GM19238 (cell line): ENCODE data around the gene EEPD1.

Source experiments
- DNase-seq: peaks from one replicate; pipeline ENCODE4 v3.0.0; 2011; ENCODE audit warnings: low spot score; ENCODE audit not compliant: insufficient read length

Gene EEPD1

GRCh38 chr7:36279200-36279925, 126.3 kb downstream of the EEPD1 start:
- DNase-seq, result no peak

- no peak for DNase-seq
These were observed 126.9 kb downstream of the EEPD1 start for GRCh38 chr7:36279926-36280315.

- DNase-seq, result no peak
These were observed 128.1 kb downstream of the EEPD1 start for GRCh38 chr7:36280840-36281812.

- DNase-seq, result no peak
These were observed 129.1 kb downstream of the EEPD1 start for GRCh38 chr7:36281945-36282717.

- DNase-seq, result no peak
These were observed 130.1 kb downstream of the EEPD1 start for GRCh38 chr7:36283181-36283580.

- DNase-seq, result no peak
These were observed 130.7 kb downstream of the EEPD1 start for GRCh38 chr7:36283711-36284130.

GRCh38 chr7:36284456-36285090, 131.5 kb downstream of the EEPD1 start:
- no peak for DNase-seq

GRCh38 chr7:36285276-36285675, 132.2 kb downstream of the EEPD1 start:
- DNase-seq, result no peak

GRCh38 chr7:36286226-36286625, 133.2 kb downstream of the EEPD1 start:
- no peak for DNase-seq

GRCh38 chr7:36286688-36287087, 133.6 kb downstream of the EEPD1 start:
- no peak for DNase-seq

- DNase-seq, result no peak
These were observed 134.6 kb downstream of the EEPD1 start for GRCh38 chr7:36287371-36288241.

GRCh38 chr7:36288501-36288900, 135.4 kb downstream of the EEPD1 start:
- no peak for DNase-seq

- no peak for DNase-seq
These were observed 137.0 kb downstream of the EEPD1 start for GRCh38 chr7:36289833-36290661.

- DNase-seq, result peak; percentile 62
These were observed 138.6 kb downstream of the EEPD1 start for GRCh38 chr7:36291387-36292316.

GRCh38 chr7:36295090-36295489, 142.0 kb downstream of the EEPD1 start:
- DNase-seq, result no peak

- no peak for DNase-seq
These were observed 143.2 kb downstream of the EEPD1 start for GRCh38 chr7:36296284-36296683.

GRCh38 chr7:36297364-36298009, 144.4 kb downstream of the EEPD1 start:
- DNase-seq, result no peak

GRCh38 chr7:36298106-36298505, 145.1 kb downstream of the EEPD1 start:
- DNase-seq, result no peak
